HG03060 (cell line): ENCODE data around the gene WNT3.

Experiments used
- ATAC-seq: cut with Tn5 transposase; IDR thresholded peaks from one replicate; pipeline ENCODE4 v1.9.1; 2021; ENCODE audit warnings: low read depth, moderate number of reproducible peaks; ENCODE audit not compliant: unreplicated experiment

The WNT3 gene

GRCh38 chr17:46837521-46837920 lies 19.0 kb upstream of the WNT3 start:
- no peak for ATAC-seq

- ATAC-seq: no peak
Observed at GRCh38 chr17:46836500-46836899, 18.0 kb upstream of the WNT3 start.

GRCh38 chr17:46834846-46835245 lies 16.4 kb upstream of the WNT3 start:
- ATAC-seq: no peak

GRCh38 chr17:46833840-46834208 lies 15.3 kb upstream of the WNT3 start:
- ATAC-seq: no peak

- no peak for ATAC-seq
Observed at GRCh38 chr17:46832945-46833839, 14.7 kb upstream of the WNT3 start.

GRCh38 chr17:46832331-46832821 lies 13.9 kb upstream of the WNT3 start:
- no peak for ATAC-seq

GRCh38 chr17:46831573-46832330 lies 13.3 kb upstream of the WNT3 start:
- no peak for ATAC-seq

GRCh38 chr17:46827274-46827673 lies 8.8 kb upstream of the WNT3 start:
- no peak for ATAC-seq

GRCh38 chr17:46826116-46826515 lies 7.6 kb upstream of the WNT3 start:
- ATAC-seq: no peak

- no peak for ATAC-seq
Observed at GRCh38 chr17:46823657-46824056, 5.2 kb upstream of the WNT3 start.

GRCh38 chr17:46822388-46822921 lies 4.0 kb upstream of the WNT3 start:
- ATAC-seq: no peak

GRCh38 chr17:46821482-46822387 lies 3.2 kb upstream of the WNT3 start:
- ATAC-seq: no peak

GRCh38 chr17:46820592-46821450 lies 2.3 kb upstream of the WNT3 start:
- no peak for ATAC-seq

GRCh38 chr17:46819906-46820351 lies 1.4 kb upstream of the WNT3 start:
- no peak for ATAC-seq

GRCh38 chr17:46818929-46819859 lies 702 bp upstream of the WNT3 start:
- no peak for ATAC-seq

- no peak for ATAC-seq
Observed at GRCh38 chr17:46817901-46818209, 637 bp downstream of the WNT3 start.

GRCh38 chr17:46817151-46817900 lies 1.2 kb downstream of the WNT3 start:
- no peak for ATAC-seq
